K562 (cell line): Measurements from ENCODE around the gene SORCS2. TPM values are rescaled to one million over a fixed set of nuclear protein-coding genes. Genes with fewer than 3 reads are reported as not detected.
A peak's percentile ranks its signal among the peaks of the same experiment; 100 is the strongest.

ENCODE experiments used
- ATAC-seq: fragments of 200-7000 bp; cut with Tn5 transposase; 3 replicates; pipeline ENCODE4 v1.9.1; 2020; ENCODE audit warnings: moderate library complexity
- BruUV-seq: library from RNA; stranded (reverse); fragments of 400-500 nt; replicated peaks from 2 replicates; lab custom pipeline; 2021; lab: Mats Ljungman, UMichigan
- CTCF ChIA-PET: fragments of 300-600 bp; formaldehyde crosslinking; extraction: SDS; loops from one replicate; lab custom pipeline; 2021; ENCODE audit warnings: low intra/inter-chr PET ratio; lab: Yijun Ruan, JAX
- POLR2A ChIA-PET: fragments of 300-600, 350-650 bp; sonication (Branson Sonifier 250); formaldehyde crosslinking; extraction: SDS; loops from one replicate; lab custom pipeline; 2021; ENCODE audit warnings: antibody characterized with exemption, inconsistent platforms; lab: Yijun Ruan, JAX
- DNase-seq, 4 experiments: peaks; one replicate each; pipeline versions ENCODE4 v3.0.0 to v3.0.0-alpha.2; 2011 to 2018; ENCODE audit warnings: low spot score in 3 of 4, mixed read lengths in 3 of 4; ENCODE audit errors: extremely low read depth in 1 of 4
- FAIRE-seq: peaks from 2 replicates; lab custom pipeline; 2011; peaks lifted over from hg19 to GRCh38; lab: Jason Lieb, UNC
- H2AFZ ChIP-seq: 2 replicates; pipeline ENCODE4 v1.6.0; 2011; ENCODE audit warnings: low read depth, low read length, control low read depth, inconsistent platforms
- H3K27ac ChIP-seq: fragments of 200-600 bp; 3 replicates; pipeline ENCODE4 v1.8.0; 2011; ENCODE audit warnings: low read depth, mild to moderate bottlenecking, control low read depth, inconsistent platforms, low read length, moderate library complexity, mixed read lengths; ENCODE audit errors: extremely low read depth
- H3K27me3 ChIP-seq, 2 experiments: fragments of 300-600 bp in 1 of 2; 2 replicates in 1 of 2; 3 replicates in 1 of 2; pipeline versions ENCODE4 v1.6.0 to v1.8.0; 2011; ENCODE audit warnings: inconsistent platforms in 2 of 2, low read length in 2 of 2, mild to moderate bottlenecking in 1 of 2, mixed read lengths in 1 of 2, moderate library complexity in 1 of 2; ENCODE audit not compliant: control insufficient read depth in 2 of 2, insufficient read depth in 2 of 2
- H3K36me3 ChIP-seq: fragments of 300-600 bp; 3 replicates; pipeline ENCODE4 v1.8.0; 2011; ENCODE audit warnings: mild to moderate bottlenecking, low read length, inconsistent platforms; ENCODE audit not compliant: control insufficient read depth, insufficient read depth
- H3K4me1 ChIP-seq, 2 experiments: fragments of 200-600 bp in 1 of 2; replicated peaks in 1 of 2; 2 replicates in 1 of 2; 3 replicates in 1 of 2; pipeline versions ENCODE4 v1.5.1 to v1.8.0; 2011; ENCODE audit warnings: inconsistent platforms in 2 of 2, low read length in 2 of 2, mild to moderate bottlenecking in 1 of 2, mixed read lengths in 1 of 2, moderate library complexity in 1 of 2; ENCODE audit not compliant: control insufficient read depth in 2 of 2, insufficient read depth in 2 of 2
- H3K4me2 ChIP-seq: 2 replicates; pipeline ENCODE4 v1.6.1; 2011; ENCODE audit warnings: low read length, control low read depth, inconsistent platforms, mixed read lengths; ENCODE audit not compliant: insufficient read depth
- H3K4me3 ChIP-seq: fragments of 200-600 bp; sonication (generic), shearing (Covaris generic); 2 replicates; pipeline ENCODE4 v1.5.1; 2016; ENCODE audit warnings: control low read depth, inconsistent platforms
- H3K79me2 ChIP-seq: fragments of 200-600 bp; 3 replicates; pipeline ENCODE4 v1.8.0; 2011; ENCODE audit warnings: low read length, inconsistent platforms; ENCODE audit not compliant: control insufficient read depth, insufficient read depth
- H3K9ac ChIP-seq, 2 experiments: 2 replicates each; pipeline versions ENCODE4 v1.6.0 to v1.6.1; 2011; ENCODE audit warnings: low read depth in 2 of 2, low read length in 2 of 2, control low read depth in 1 of 2, inconsistent platforms in 1 of 2, mild to moderate bottlenecking in 1 of 2, mixed read lengths in 1 of 2; ENCODE audit not compliant: insufficient read depth in 1 of 2
- H3K9me1 ChIP-seq: one replicate; pipeline ENCODE4 v1.6.0; 2011; ENCODE audit warnings: inconsistent platforms, mild to moderate bottlenecking, low read length, moderate library complexity; ENCODE audit not compliant: control insufficient read depth, insufficient read depth
- H3K9me3 ChIP-seq: replicated peaks from 2 replicates; pipeline ENCODE4 v1.5.1; 2011; ENCODE audit warnings: low read depth, low read length, inconsistent platforms; ENCODE audit not compliant: control insufficient read depth, insufficient read depth
- H4K20me1 ChIP-seq: replicated peaks from 2 replicates; pipeline ENCODE4 v1.6.1; 2011; ENCODE audit warnings: low read length, inconsistent platforms, mixed read lengths; ENCODE audit not compliant: control insufficient read depth, insufficient read depth
- MAFG ChIP-seq: fragments of 450-650 bp; conservative IDR thresholded peaks from 2 replicates; pipeline ENCODE4 v1.6.1; 2016; ENCODE audit warnings: missing genetic modification characterization, missing compliant biosample characterization
- NFE2 ChIP-seq: IDR thresholded peaks from 2 replicates; pipeline ENCODE4 v1.6.1; 2014; ENCODE audit warnings: antibody characterized with exemption, low read depth
- TCF3 ChIP-seq: sonication (generic); formaldehyde crosslinking; IDR thresholded peaks from 2 replicates; pipeline ENCODE4 v1.4.0; 2020; ENCODE audit warnings: mild to moderate bottlenecking, missing genetic modification reagents
- ZNF57 ChIP-seq: fragments of 450-650 bp; formaldehyde crosslinking; IDR thresholded peaks from 2 replicates; pipeline ENCODE4 v1.4.0; 2020; ENCODE audit warnings: mild to moderate bottlenecking, moderate library complexity
- WGBS: fragments of 100-300 bp; shearing (Covaris generic); methylation state at CpG from one replicate; pipeline ENCODE4 v1.1.6; 2016; ENCODE audit warnings: low coverage, mixed read lengths; ENCODE audit not compliant: insufficient coverage; ENCODE audit errors: missing lambda C conversion rate; 5-methylcytosine and 5-hydroxymethylcytosine counted together
- in situ Hi-C: fragments of 300-500 bp; cut with MboI; formaldehyde crosslinking; loops from 4 replicates; pipeline ENCODE4 v1.15.0; 2018; ENCODE audit warnings: inconsistent platforms, mixed read lengths
- intact Hi-C: fragments of 100-400 bp; cut with micrococcal nuclease; formaldehyde crosslinking; loops from 2 replicates; pipeline ENCODE4 v1.14.2; 2022
- polyA plus RNA-seq, 8 experiments: library from polyadenylated mRNA; depleted of rRNA in 4 of 8; stranded (reverse) in 5 of 8; unstranded in 3 of 8; fragments of >200 nt; fragmentation: Nextera tagmentation in 2 of 8; fragmentation: Illumina TruSeq in 1 of 8; extraction: Ambion mirVana in 2 of 8; extraction: Trizol in 1 of 8; gene quantifications; 2 replicates each; pipeline versions ENCODE4 v1.2.1 to v1.2.3, GENCODE V29; 2011 to 2014; ENCODE audit warnings: inconsistent platforms in 1 of 8, missing spikeins in 1 of 8
- total RNA-seq, 7 experiments: library from RNA; depleted of rRNA in 6 of 7; stranded (reverse); fragments of >200 nt in 6 of 7; fragmentation: Illumina TruSeq in 2 of 7; extraction: Trizol in 2 of 7; gene quantifications; 2 replicates each; pipeline versions ENCODE4 v1.2.1 to v1.2.3, GENCODE V29; 2011 to 2021; ENCODE audit warnings: low replicate concordance in 1 of 7
- TF ChIP-seq, protein P1 (sequence below): fragments of 450-650 bp; formaldehyde crosslinking; IDR thresholded peaks from 2 replicates; pipeline ENCODE4 v1.4.0; 2020; ENCODE audit warnings: mild to moderate bottlenecking, moderate library complexity

SORCS2 gene
- total and polyA plus RNA-seq, 9 of the 15 experiments (the other 6 are each of a cell fraction or from before 2014, with no cell fraction given) = not detected

GRCh38 chr4:7202411-7202810, 10.1 kb downstream of the SORCS2 start:
- H3K9me3 ChIP-seq = no peaks in the 10 kb centered on the region
- ATAC-seq (no peak), FAIRE-seq (no peak), DNase-seq (no peak)
- H3K27me3 ChIP-seq = peaks cover 35 to 85% of the 10 kb centered on the region in 2 experiments
- no peaks in the 10 kb centered on the region for H3K36me3 ChIP-seq
- H2AFZ ChIP-seq = no peak overlapping the region
- ChIA-PET CTCF (no interaction called here), POLR2A (no interaction called here)
- H3K4me2 ChIP-seq = no peak overlapping the region
- no peak overlapping the region for H3K9ac ChIP-seq
- TF ChIP-seq TCF3 (CRISPR knock-in tag) (no peak), MAFG (tag) (peak; percentile 34; the same call in 1 of the 2 replicates), ZNF57 (CRISPR knock-in tag) (no peak), NFE2 (0 out of 2 replicates have a peak, but pooled peaks have one; percentile 24)
- TF ChIP-seq, protein P1, sequence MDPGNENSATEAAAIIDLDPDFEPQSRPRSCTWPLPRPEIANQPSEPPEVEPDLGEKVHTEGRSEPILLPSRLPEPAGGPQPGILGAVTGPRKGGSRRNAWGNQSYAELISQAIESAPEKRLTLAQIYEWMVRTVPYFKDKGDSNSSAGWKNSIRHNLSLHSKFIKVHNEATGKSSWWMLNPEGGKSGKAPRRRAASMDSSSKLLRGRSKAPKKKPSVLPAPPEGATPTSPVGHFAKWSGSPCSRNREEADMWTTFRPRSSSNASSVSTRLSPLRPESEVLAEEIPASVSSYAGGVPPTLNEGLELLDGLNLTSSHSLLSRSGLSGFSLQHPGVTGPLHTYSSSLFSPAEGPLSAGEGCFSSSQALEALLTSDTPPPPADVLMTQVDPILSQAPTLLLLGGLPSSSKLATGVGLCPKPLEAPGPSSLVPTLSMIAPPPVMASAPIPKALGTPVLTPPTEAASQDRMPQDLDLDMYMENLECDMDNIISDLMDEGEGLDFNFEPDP = no peak
- in situ Hi-C loops = no loop called here
- under 1% methylated on average over 8 of the region's 8 CpGs for WGBS
- H3K79me2 ChIP-seq = no peaks in the 10 kb centered on the region
- no peak overlapping the region for H3K4me3 ChIP-seq
- no peak overlapping the region for H3K27ac ChIP-seq
- peaks cover 4% of the 10 kb centered on the region; the same call in 1 of the 2 replicates for H4K20me1 ChIP-seq
- intact Hi-C loops = no loop called here
- peaks cover 4 to 6% of the 10 kb centered on the region in 2 experiments; a peak in 3 of 5 replicates for H3K4me1 ChIP-seq
- no peaks in the 10 kb centered on the region for H3K9me1 ChIP-seq
- BruUV-seq = no TSS peak
